K562 (cell line): ENCODE data around the gene DAP. TPM values are rescaled to one million over a fixed set of nuclear protein-coding genes. Genes with fewer than 3 reads are reported as not detected.

Experiments
- ARID2 ChIP-seq: fragments of 450-650 bp; IDR thresholded peaks from 2 replicates; pipeline ENCODE4 v1.6.1; 2017; ENCODE audit warnings: antibody characterized with exemption, mild to moderate bottlenecking
- CBFA2T3 ChIP-seq: fragments of 450-650 bp; IDR thresholded peaks from 2 replicates; pipeline ENCODE4 v1.6.1; 2017
- CREM ChIP-seq: IDR thresholded peaks from 2 replicates; pipeline ENCODE4 v1.6.1; 2014; ENCODE audit warnings: antibody characterized with exemption, low read depth
- DACH1 ChIP-seq: fragments of 450-650 bp; IDR thresholded peaks from 2 replicates; pipeline ENCODE4 v1.6.1; 2018; ENCODE audit not compliant: partially characterized antibody
- EHMT2 ChIP-seq: fragments of 450-650 bp; IDR thresholded peaks from 2 replicates; pipeline ENCODE4 v1.6.1; 2018; ENCODE audit warnings: antibody characterized with exemption
- HOXB6 ChIP-seq: fragments of 250-450 bp; sonication (Bioruptor Pico); IDR thresholded peaks from 2 replicates; pipeline ENCODE4 v1.5.1; 2022; ENCODE audit warnings: mild to moderate bottlenecking, borderline replicate concordance
- MAZ ChIP-seq, 2 experiments: fragments of 450-650 bp in 1 of 2; sonication (generic) in 1 of 2; formaldehyde crosslinking; IDR thresholded peaks in 1 of 2; conservative IDR thresholded peaks in 1 of 2; 2 replicates each; pipeline versions ENCODE4 v1.4.0 to v1.5.0; 2020; ENCODE audit warnings: mild to moderate bottlenecking in 1 of 2, missing genetic modification reagents in 1 of 2
- RAD21 ChIP-seq, 2 experiments: fragments of 250-450 bp in 1 of 2; fragments of 450-650 bp in 1 of 2; sonication (Bioruptor Pico) in 1 of 2; formaldehyde crosslinking in 1 of 2; IDR thresholded peaks in 1 of 2; conservative IDR thresholded peaks in 1 of 2; 2 replicates each; pipeline versions ENCODE4 v1.4.0 to v1.8.0; 2020 to 2022; ENCODE audit warnings: mild to moderate bottlenecking in 2 of 2, moderate library complexity in 1 of 2
- SMARCB1 ChIP-seq: IDR thresholded peaks from 2 replicates; pipeline ENCODE4 v1.6.1; 2011; ENCODE audit warnings: improper control_type of control experiment, low read depth; ENCODE audit not compliant: insufficient read length
- THAP12 ChIP-seq: fragments of 250-450 bp; sonication (Bioruptor Pico); IDR thresholded peaks from 2 replicates; pipeline ENCODE4 v1.9.0; 2021; ENCODE audit warnings: mild to moderate bottlenecking, inconsistent platforms
- YY1 ChIP-seq, 3 experiments: IDR thresholded peaks; 2 replicates each; pipeline ENCODE4 v1.6.1; 2011; ENCODE audit warnings: low read length in 2 of 3, mild to moderate bottlenecking in 2 of 3, moderate library complexity in 2 of 3, borderline replicate concordance in 1 of 3, control low read depth in 1 of 3, low read depth in 1 of 3; ENCODE audit not compliant: insufficient read depth in 3 of 3, insufficient replicate concordance in 2 of 3, control insufficient read depth in 1 of 3, insufficient read length in 1 of 3; ENCODE audit errors: extremely low read depth in 1 of 3
- ZNF134 ChIP-seq: fragments of 250-450 bp; sonication (Bioruptor Pico); conservative IDR thresholded peaks from 2 replicates; pipeline ENCODE4 v1.4.0; 2020
- ZNF263 ChIP-seq: sonication (generic); formaldehyde crosslinking; IDR thresholded peaks from 2 replicates; pipeline ENCODE4 v1.8.0; 2022; ENCODE audit warnings: mild to moderate bottlenecking, missing genetic modification reagents, borderline replicate concordance
- polyA plus RNA-seq, 8 experiments: library from polyadenylated mRNA; depleted of rRNA in 4 of 8; stranded (reverse) in 5 of 8; unstranded in 3 of 8; fragments of >200 nt; fragmentation: Nextera tagmentation in 2 of 8; fragmentation: Illumina TruSeq in 1 of 8; extraction: Ambion mirVana in 2 of 8; extraction: Trizol in 1 of 8; gene quantifications; 2 replicates each; pipeline versions ENCODE4 v1.2.1 to v1.2.3, GENCODE V29; 2011 to 2014; ENCODE audit warnings: inconsistent platforms in 1 of 8, missing spikeins in 1 of 8
- total RNA-seq, 7 experiments: library from RNA; depleted of rRNA in 6 of 7; stranded (reverse); fragments of >200 nt in 6 of 7; fragmentation: Illumina TruSeq in 2 of 7; extraction: Trizol in 2 of 7; gene quantifications; 2 replicates each; pipeline versions ENCODE4 v1.2.1 to v1.2.3, GENCODE V29; 2011 to 2021; ENCODE audit warnings: low replicate concordance in 1 of 7
- TF ChIP-seq, protein P1 (sequence below): fragments of 450-650 bp; IDR thresholded peaks from 2 replicates; pipeline ENCODE4 v1.6.1; 2016; ENCODE audit warnings: low read depth
- TF ChIP-seq, protein P2 (sequence below): fragments of 250-450 bp; sonication (Bioruptor Pico); IDR thresholded peaks from 2 replicates; pipeline ENCODE4 v1.9.0; 2021; ENCODE audit warnings: mild to moderate bottlenecking

DAP gene
- total and polyA plus RNA-seq, 9 of the 15 experiments (the other 6 are each of a cell fraction or from before 2014, with no cell fraction given), result 14.1 to 151 (median 34.5) TPM

DNA sequence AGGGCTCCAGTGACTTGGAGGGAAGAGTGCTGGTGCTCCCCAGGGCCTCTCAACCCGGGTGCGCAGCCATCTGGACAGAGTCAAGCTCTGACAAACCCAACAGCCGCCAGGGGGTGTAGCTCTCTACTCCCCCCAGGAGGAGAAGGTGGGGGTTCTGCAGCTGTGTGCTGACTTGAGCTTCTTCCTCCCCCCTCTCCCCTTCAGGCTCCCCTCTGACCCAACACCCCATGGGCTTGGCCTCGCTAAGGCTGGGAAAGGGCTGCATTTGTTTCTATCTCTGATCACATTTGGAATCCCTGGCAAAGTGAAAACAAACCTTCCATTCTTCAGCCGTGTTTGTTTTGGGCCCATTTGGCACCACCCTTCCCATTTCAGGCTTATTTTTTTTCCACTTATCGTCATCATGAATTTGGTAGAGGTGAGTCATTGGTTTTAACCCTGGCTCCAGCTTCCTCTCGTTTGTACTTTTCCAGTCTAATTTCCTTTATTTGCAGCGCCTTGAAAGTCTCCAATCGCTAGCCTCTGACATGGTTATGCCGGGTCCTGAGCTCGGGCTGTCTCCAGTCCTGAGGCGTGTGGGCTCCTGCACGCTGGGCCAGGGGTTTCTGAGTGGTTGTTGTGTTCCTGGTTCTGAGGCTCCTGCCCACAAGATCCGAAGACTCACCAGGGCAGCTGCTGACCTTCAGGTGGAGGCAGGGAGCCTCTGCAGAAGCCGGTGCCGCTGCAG lies 36.1 kb downstream of the DAP start (continued):
- TF ChIP-seq CREM (0 out of 2 replicates have a peak, but pooled peaks have one; percentile 7), ZNF263 (peak; percentile 96), THAP12 (CRISPR knock-in tag) (no peak), YY1 (IDR thresholded peaks at IDR 0.05; ENCODE audit: borderline replicate concordance in 1 of 3, control insufficient read depth in 1 of 3, extremely low read depth in 1 of 3, insufficient read depth in 3 of 3, insufficient read length in 1 of 3, insufficient replicate concordance in 2 of 3, low read depth in 1 of 3, low read length in 2 of 3) (peak in 1 of 3 experiments; percentile 50), ARID2 (peak; percentile 16; the same call in 1 of the 2 replicates), CBFA2T3 (peak; percentile 63), DACH1 (peak; percentile 53), SMARCB1 (no peak), ZNF134 (CRISPR knock-in tag) (0 out of 2 replicates have a peak, but pooled peaks have one; percentile 11), MAZ (CRISPR knock-in tag; conservative IDR thresholded peaks at IDR 0.05 in 1 of 2, IDR thresholded peaks at IDR 0.05 in 1 of 2) (peak; percentile 86 to 95), HOXB6 (CRISPR knock-in tag) (no peak), RAD21 (CRISPR knock-in tag; conservative IDR thresholded peaks at IDR 0.05 in 1 of 2, IDR thresholded peaks at IDR 0.05 in 1 of 2) (peak; percentile 52 to 84; a peak in 3 of 4 replicates), EHMT2 (peak; percentile 52; the same call in 1 of the 2 replicates)
- TF ChIP-seq, protein P1, sequence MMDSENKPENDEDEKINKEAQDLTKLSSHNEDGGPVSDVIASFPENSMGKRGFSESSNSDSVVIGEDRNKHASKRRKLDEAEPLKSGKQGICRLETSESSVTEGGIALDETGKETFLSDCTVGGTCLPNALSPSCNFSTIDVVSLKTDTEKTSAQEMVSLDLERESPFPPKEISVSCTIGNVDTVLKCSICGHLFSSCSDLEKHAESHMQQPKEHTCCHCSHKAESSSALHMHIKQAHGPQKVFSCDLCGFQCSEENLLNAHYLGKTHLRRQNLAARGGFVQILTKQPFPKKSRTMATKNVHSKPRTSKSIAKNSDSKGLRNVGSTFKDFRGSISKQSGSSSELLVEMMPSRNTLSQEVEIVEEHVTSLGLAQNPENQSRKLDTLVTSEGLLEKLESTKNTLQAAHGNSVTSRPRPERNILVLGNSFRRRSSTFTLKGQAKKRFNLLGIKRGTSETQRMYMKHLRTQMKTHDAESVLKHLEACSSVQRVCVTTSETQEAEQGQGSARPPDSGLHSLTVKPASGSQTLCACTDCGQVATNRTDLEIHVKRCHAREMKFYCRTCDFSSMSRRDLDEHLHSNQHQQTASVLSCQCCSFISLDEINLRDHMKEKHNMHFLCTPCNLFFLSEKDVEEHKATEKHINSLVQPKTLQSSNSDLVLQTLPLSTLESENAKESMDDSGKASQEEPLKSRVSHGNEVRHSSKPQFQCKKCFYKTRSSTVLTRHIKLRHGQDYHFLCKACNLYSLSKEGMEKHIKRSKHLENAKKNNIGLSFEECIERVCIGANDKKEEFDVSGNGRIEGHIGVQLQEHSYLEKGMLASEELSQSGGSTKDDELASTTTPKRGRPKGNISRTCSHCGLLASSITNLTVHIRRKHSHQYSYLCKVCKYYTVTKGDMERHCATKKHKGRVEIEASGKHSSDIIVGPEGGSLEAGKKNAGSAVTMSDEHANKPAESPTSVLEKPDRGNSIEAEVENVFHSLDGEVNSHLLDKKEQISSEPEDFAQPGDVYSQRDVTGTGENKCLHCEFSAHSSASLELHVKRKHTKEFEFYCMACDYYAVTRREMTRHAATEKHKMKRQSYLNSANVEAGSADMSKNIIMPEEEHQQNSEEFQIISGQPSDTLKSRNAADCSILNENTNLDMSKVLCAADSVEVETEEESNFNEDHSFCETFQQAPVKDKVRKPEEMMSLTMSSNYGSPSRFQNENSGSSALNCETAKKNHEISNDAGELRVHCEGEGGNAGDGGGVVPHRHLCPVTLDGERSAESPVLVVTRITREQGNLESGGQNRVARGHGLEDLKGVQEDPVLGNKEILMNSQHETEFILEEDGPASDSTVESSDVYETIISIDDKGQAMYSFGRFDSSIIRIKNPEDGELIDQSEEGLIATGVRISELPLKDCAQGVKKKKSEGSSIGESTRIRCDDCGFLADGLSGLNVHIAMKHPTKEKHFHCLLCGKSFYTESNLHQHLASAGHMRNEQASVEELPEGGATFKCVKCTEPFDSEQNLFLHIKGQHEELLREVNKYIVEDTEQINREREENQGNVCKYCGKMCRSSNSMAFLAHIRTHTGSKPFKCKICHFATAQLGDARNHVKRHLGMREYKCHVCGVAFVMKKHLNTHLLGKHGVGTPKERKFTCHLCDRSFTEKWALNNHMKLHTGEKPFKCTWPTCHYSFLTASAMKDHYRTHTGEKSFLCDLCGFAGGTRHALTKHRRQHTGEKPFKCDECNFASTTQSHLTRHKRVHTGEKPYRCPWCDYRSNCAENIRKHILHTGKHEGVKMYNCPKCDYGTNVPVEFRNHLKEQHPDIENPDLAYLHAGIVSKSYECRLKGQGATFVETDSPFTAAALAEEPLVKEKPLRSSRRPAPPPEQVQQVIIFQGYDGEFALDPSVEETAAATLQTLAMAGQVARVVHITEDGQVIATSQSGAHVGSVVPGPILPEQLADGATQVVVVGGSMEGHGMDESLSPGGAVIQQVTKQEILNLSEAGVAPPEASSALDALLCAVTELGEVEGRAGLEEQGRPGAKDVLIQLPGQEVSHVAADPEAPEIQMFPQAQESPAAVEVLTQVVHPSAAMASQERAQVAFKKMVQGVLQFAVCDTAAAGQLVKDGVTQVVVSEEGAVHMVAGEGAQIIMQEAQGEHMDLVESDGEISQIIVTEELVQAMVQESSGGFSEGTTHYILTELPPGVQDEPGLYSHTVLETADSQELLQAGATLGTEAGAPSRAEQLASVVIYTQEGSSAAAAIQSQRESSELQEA, result peak; percentile 44; the same call in 1 of the 2 replicates
- TF ChIP-seq, protein P2, sequence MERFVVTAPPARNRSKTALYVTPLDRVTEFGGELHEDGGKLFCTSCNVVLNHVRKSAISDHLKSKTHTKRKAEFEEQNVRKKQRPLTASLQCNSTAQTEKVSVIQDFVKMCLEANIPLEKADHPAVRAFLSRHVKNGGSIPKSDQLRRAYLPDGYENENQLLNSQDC (CRISPR knock-in tag), result no peak
